ENCODE data around the gene KRT74. TPM values are rescaled to one million over a fixed set of nuclear protein-coding genes. Genes with fewer than 3 reads are reported as not detected.

KRT74 gene
- total and polyA plus RNA-seq, 10 of the 15 experiments (the other 5 are each of a cell fraction or from before 2014, with no cell fraction given): not detected

DNA sequence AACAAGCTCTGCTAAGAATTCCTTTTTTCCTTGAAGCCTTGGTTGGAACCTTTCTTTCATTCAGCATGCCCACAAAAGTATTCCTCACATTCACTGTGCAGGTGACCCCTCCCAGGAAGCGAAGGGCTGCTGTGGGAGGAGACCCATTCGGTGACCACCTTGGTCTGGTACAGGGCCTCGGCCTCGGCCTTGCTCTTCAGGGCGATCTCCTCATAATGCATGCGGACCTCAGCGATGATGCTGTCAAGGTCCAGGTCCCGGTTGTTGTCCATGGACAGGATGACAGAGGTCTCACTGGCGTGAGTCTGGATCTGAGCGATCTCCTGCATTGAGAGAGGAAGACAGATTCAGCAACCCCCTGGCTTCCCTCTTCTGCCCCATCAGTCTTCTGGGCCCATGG lies 3.1 kb downstream of the KRT74 start:
- in situ Hi-C loops (cut with MboI) (no loop called here), intact Hi-C loops (cut with micrococcal nuclease; ENCODE audit: unreplicated experiment) (no loop called here)
- CTCF ChIA-PET: no interaction called here
- Histone ChIP-seq H3K4me1 (ENCODE audit: control insufficient read depth, insufficient read depth, low read length) (no peaks in the 10 kb centered on the region), H4K20me1 (ENCODE audit: control insufficient read depth, insufficient read depth) (0 out of 2 replicates have a peak, but pooled peaks cover 2% of the 10 kb centered on the region), H3K27ac (ENCODE audit: control insufficient read depth, insufficient read depth) (no peak overlapping the region), H3K36me3 (ENCODE audit: control insufficient read depth in 2 of 2, insufficient read depth in 2 of 2, low read length in 1 of 2) (no peaks in the 10 kb centered on the region), H3K9ac (ENCODE audit: control insufficient read depth, insufficient read depth, low read length) (no peak overlapping the region), H3K4me2 (ENCODE audit: control insufficient read depth, insufficient read depth) (no peak overlapping the region), H2AFZ (ENCODE audit: control insufficient read depth, low read depth, low read length) (no peak overlapping the region), H3K9me3 (replicated peaks; ENCODE audit: control insufficient read depth, insufficient read depth, low read length) (no peaks in the 10 kb centered on the region), H3K79me2 (ENCODE audit: control insufficient read depth, insufficient read depth, low read length) (no peaks in the 10 kb centered on the region), H3K27me3 (replicated peaks in 1 of 2; ENCODE audit: control insufficient read depth in 2 of 2, insufficient read depth in 2 of 2, low read length in 1 of 2) (peaks cover 5 to 8% of the 10 kb centered on the region in 2 experiments), H3K4me3 (no peak overlapping the region)
- WGBS (ENCODE audit: insufficient coverage, insufficient replicate concordance, low lambda C conversion rate, missing lambda C conversion rate): 35% methylated on average over 10 of the region's 10 CpGs
- POLR2A ChIA-PET: no interaction called here
- SMC1A ChIA-PET (ENCODE audit: uncharacterized antibody, unreplicated experiment): no interaction called here
- no TSS peak for BruUV-seq (replicated peaks)
- DNase-seq (ENCODE audit: low read depth, low spot score) (no peak), ATAC-seq (no peak), FAIRE-seq (no peak)
- TF ChIP-seq SPI1 (IDR thresholded peaks at IDR 0.05; ENCODE audit: borderline replicate concordance, insufficient read depth, low read depth, low read length) (no peak), CEBPB (IDR thresholded peaks at IDR 0.05; ENCODE audit: borderline replicate concordance in 1 of 2, low read depth in 2 of 2, low read length in 2 of 2) (no peak), STAT1 (conservative IDR thresholded peaks at IDR 0.05) (no peak), HDAC6 (IDR thresholded peaks at IDR 0.05; ENCODE audit: unreplicated experiment) (no peak), STAT3 (IDR thresholded peaks at IDR 0.05; ENCODE audit: low read depth, low read length) (no peak), MYB (IDR thresholded peaks at IDR 0.05; ENCODE audit: borderline replicate concordance, low read depth, low read length) (no peak), SMAD5 (IDR thresholded peaks at IDR 0.05; ENCODE audit: low read depth) (no peak), ATF7 (IDR thresholded peaks at IDR 0.05; ENCODE audit: low read depth) (no peak), MEF2B (IDR thresholded peaks at IDR 0.05; ENCODE audit: partially characterized antibody, poor library complexity, severe bottlenecking) (no peak), ZZZ3 (IDR thresholded peaks at IDR 0.05; ENCODE audit: control insufficient read depth, insufficient read length, low read depth) (no peak), JUND (IDR thresholded peaks at IDR 0.05; ENCODE audit: low read depth, low read length) (no peak), CTCF (IDR thresholded peaks at IDR 0.05 in 2 of 3, conservative IDR thresholded peaks at IDR 0.05 in 1 of 3; ENCODE audit: control insufficient read depth in 2 of 3, extremely low read depth in 1 of 3, insufficient read depth in 1 of 3, low read depth in 3 of 3, low read length in 3 of 3) (no peak), ZNF24 (IDR thresholded peaks at IDR 0.05) (no peak), GATAD2B (conservative IDR thresholded peaks at IDR 0.05; ENCODE audit: low read depth) (no peak)
- TF ChIP-seq, protein P1, sequence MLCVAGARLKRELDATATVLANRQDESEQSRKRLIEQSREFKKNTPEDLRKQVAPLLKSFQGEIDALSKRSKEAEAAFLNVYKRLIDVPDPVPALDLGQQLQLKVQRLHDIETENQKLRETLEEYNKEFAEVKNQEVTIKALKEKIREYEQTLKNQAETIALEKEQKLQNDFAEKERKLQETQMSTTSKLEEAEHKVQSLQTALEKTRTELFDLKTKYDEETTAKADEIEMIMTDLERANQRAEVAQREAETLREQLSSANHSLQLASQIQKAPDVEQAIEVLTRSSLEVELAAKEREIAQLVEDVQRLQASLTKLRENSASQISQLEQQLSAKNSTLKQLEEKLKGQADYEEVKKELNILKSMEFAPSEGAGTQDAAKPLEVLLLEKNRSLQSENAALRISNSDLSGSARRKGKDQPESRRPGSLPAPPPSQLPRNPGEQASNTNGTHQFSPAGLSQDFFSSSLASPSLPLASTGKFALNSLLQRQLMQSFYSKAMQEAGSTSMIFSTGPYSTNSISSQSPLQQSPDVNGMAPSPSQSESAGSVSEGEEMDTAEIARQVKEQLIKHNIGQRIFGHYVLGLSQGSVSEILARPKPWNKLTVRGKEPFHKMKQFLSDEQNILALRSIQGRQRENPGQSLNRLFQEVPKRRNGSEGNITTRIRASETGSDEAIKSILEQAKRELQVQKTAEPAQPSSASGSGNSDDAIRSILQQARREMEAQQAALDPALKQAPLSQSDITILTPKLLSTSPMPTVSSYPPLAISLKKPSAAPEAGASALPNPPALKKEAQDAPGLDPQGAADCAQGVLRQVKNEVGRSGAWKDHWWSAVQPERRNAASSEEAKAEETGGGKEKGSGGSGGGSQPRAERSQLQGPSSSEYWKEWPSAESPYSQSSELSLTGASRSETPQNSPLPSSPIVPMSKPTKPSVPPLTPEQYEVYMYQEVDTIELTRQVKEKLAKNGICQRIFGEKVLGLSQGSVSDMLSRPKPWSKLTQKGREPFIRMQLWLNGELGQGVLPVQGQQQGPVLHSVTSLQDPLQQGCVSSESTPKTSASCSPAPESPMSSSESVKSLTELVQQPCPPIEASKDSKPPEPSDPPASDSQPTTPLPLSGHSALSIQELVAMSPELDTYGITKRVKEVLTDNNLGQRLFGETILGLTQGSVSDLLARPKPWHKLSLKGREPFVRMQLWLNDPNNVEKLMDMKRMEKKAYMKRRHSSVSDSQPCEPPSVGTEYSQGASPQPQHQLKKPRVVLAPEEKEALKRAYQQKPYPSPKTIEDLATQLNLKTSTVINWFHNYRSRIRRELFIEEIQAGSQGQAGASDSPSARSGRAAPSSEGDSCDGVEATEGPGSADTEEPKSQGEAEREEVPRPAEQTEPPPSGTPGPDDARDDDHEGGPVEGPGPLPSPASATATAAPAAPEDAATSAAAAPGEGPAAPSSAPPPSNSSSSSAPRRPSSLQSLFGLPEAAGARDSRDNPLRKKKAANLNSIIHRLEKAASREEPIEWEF (IDR thresholded peaks at IDR 0.05; ENCODE audit: insufficient replicate concordance, low read depth, low read length): no peak
- TF ChIP-seq, protein P2, sequence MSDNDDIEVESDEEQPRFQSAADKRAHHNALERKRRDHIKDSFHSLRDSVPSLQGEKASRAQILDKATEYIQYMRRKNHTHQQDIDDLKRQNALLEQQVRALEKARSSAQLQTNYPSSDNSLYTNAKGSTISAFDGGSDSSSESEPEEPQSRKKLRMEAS (IDR thresholded peaks at IDR 0.05; ENCODE audit: low read depth, low read length): no peak
- RAD21 ChIA-PET (ENCODE audit: unreplicated experiment): no interaction called here
